NCI-H2029 (cell line): ENCODE data around the gene SLC7A1.
A peak's percentile ranks its signal among the peaks of the same experiment; 100 is the strongest.
"Not testable (repeated sequence)": the region's sequence is repeated elsewhere in the genome, so short reads cannot be mapped to it uniquely, and the experiment has no call there.

ENCODE experiments used
- DNase-seq: peaks from one replicate; lab custom pipeline; 2025; lab: John Stamatoyannopoulos, UW

SLC7A1 gene

GRCh38 chr13:29595380-29596063 is at the start of gene SLC7A1:
Gene SLC7A1 (minus strand): TSS chr13:29595688. CDS start chr13:29536188, 59,500 bp downstream.
- peak; percentile 56 for DNase-seq

- no peak for DNase-seq
Observed at GRCh38 chr13:29640665-29641064, 45.2 kb upstream of the SLC7A1 start.

DNA sequence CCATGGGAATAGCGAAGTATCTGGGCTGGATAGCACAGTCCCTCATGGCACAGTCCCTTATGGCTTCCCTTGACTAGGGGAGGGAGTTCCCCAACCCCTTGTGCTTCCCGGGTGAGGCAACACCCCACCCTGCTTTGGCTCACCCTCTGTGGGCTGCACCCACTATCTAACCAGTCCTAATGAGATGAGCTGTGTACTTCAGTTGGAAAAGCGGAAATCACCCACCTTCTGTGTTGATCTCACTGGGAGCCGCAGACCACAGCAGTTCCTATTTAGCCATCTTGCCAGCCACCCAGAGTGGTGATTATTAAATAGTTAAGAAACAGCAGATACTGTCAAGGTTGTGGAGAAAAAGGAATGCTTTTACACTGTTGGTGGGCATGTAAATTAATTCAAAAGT is 41.3 kb upstream of the SLC7A1 start:
- not testable (repeated sequence) for DNase-seq

DNA sequence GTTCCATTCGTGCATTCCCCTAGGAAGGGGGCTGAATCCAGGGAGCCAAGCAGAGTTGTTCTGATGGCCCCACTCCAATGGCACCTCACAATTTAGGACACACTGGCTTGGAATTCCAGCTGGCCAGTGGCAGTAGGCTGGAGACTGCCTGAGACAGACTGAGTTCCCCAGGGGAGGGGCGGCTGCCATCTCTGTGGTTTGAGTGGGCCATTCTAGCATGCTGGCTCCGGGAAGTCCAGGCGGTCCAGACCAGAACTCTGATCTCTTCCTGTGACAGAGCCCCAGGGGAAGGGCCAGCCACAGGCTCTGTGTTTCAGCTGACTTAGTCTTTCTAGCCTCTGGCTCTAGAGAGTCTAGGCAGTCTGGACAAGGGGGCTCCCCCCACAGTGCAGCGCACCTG is 29.5 kb upstream of the SLC7A1 start:
- no peak for DNase-seq

DNA sequence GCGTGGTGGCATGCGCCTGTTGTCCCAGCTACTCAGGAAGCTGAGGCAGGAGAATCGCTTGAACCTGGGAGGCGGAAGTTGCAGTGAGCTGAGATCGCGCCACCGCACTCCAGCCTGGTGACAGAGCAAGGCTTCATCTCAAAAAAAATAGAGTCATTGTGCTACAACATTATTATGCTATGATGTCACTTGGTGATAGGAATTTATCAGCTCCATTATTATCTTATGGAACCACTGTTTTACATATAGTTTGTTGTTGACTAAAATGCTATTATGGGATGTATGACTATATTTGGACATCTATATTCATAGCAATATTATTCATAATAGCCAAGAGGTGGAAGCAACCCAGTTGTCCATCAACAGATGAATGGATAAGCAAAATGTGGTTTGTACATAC is 26.4 kb upstream of the SLC7A1 start:
- DNase-seq: no peak

GRCh38 chr13:29621051-29621800 is 25.7 kb upstream of the SLC7A1 start:
- no peak for DNase-seq

GRCh38 chr13:29619995-29620394 is 24.5 kb upstream of the SLC7A1 start:
- DNase-seq: no peak

- DNase-seq: no peak
Observed at GRCh38 chr13:29613101-29613500, 17.6 kb upstream of the SLC7A1 start.

GRCh38 chr13:29607465-29607864 is 12.0 kb upstream of the SLC7A1 start:
- no peak for DNase-seq

DNA sequence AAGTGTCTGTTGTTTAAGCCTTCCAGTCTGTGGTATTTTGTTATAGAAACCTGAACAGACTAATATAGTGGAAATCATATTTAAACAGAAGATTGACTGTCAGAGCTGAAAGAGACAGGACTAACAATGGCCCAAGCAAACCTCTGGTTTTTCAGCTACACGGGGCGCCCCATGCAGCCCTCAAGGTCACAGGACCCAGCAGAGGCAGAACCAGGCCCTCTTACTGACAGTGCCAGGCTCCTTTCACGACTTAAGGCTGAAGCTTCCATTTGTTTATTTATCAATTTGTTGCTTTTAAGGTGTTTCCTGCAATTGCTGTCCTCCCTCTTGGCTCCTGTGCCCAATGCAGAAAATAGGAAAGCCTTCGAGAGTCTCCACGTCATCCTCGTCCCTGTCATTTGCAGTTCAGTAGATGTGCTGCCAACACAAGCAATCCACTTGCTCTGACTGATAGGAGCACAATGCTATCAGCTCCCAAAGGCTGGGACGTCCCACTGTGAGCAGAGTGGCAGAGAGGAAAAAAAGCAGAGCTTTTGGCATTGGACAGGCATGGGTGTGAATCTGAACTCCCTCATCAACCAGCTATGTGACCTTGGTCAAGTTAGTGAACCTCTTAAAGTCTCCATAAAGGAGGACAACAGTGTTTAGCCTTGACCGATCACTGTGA is 10.5 kb upstream of the SLC7A1 start:
- no peak for DNase-seq

GRCh38 chr13:29598321-29598720 is 2.8 kb upstream of the SLC7A1 start:
- DNase-seq: no peak

DNA sequence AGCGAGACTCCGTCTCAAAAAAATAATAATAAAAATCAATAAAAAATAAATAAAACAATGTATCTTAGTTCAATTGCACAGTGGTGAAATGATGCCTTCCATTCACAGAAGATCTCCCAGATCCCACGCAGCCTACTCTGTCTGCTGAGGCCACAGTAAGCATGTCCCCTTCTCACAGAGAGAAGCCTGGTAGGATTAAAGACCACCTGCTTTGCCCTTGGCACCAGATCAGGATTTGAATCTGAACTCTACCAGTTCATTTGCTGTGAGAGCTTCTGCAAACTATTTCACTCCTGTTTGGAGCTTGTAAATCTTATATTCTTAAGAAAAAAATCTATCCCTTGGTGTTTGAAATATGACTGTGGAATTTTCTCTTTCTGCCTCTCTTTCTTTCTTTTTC is 2.2 kb upstream of the SLC7A1 start:
- DNase-seq: no peak

DNA sequence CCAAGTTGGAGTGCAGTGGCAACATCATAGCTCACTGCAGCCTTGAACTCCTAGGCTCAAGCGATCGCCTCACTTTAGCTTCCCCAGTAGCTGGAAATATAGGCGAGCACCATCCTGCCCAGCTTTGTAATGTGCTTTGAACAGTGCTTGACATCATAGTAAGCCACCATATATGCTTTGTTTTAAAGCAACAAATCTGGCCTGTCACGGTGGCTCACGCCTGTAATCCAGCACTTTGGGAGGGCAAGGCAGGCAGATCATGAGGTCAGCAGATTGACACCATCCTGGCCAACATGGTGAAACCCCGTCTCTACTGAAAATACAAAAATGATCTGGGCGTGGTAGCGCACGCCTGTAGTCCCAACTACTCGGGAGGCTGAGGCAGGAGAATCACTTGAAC is 1.8 kb upstream of the SLC7A1 start:
- no peak for DNase-seq

DNA sequence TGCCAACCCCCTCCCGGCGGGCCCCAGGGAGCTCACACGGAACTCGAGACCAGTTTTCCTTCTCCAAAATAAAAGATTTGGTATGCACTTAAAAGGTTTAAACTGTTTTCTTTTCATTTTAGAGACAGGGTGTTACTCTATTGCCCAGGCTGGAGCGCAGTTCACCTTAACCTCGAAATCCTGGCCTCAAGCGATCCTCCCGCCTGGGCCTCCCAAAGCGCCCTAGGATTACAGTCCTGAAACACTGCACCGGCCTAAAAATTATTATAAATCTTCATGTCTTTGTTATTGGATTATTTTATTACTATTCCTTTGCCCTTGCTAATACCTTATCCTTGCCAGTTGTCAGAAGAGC is 553 bp upstream of the SLC7A1 start:
- DNase-seq: no peak

GRCh38 chr13:29594710-29595379 is 643 bp downstream of the SLC7A1 start:
- no peak for DNase-seq

DNA sequence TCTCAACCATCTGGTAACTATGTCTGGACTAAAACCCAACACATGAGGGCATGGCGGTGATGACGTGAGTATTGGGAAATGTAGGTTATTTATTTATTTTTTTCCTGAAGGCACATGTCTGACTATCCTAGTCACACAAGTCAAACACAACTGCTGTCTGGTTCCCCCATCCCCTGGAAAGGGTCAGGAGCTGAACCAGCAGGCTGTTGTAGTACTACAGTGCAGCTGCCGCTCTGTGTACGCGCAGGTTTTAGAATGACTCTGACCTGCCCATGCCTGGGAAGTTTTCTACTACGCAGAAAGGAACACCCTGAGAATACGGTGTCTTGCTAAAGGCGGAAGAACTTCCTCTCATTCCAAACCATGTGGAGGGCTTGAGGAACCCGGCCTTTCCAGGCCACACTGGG is 1.2 kb downstream of the SLC7A1 start:
- DNase-seq: peak; percentile 18

DNA sequence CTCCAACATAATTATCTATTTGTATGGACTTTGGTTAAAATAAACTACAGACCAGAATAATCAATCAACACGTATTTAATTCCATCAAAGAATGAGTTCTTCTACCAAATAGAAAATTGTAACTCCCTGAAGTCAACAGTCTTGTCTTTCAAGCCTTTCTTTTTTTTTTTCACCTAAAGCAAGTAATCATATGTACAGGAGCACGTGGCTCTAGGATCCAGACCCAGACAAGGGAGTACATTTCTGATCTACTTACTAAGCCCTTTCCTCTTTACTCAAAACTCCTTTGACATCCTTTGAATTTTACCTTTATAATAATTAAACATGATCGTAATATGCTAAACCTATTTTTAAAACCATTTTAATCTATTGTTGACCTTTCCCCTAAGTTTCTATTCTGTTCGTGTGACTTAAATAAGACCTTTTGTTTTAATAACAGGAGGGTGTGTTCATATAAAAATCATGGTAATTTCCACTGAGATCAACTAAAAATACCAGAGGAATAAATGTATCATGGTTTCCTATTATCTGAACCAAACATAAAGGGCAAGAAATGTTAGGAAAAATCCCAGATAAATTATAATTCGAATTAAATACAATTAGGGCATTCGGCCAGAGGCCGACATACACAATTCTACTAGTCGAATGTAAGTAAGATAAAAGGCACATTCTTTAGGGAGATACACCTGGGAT is 1.7 kb downstream of the SLC7A1 start:
- no peak for DNase-seq

DNA sequence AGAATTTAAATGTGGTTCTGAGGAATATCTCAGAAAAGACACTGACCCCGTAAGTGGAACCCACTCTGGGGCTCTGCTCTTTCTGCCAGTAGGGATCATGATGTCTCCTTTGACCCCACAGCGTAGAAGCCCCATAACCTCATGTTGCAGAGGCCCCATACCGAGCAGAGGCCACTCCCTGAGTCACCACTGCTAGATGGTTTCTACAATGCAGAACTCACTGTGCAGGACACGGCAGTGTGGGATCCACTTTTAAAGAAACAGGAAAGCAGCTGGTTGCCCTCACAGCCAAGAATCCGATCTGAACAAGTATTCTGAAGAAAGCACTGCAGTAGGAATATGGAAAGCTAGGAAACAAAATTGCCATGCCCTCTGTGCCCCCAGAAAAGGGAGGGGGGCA is 4.2 kb downstream of the SLC7A1 start:
- DNase-seq: no peak

DNA sequence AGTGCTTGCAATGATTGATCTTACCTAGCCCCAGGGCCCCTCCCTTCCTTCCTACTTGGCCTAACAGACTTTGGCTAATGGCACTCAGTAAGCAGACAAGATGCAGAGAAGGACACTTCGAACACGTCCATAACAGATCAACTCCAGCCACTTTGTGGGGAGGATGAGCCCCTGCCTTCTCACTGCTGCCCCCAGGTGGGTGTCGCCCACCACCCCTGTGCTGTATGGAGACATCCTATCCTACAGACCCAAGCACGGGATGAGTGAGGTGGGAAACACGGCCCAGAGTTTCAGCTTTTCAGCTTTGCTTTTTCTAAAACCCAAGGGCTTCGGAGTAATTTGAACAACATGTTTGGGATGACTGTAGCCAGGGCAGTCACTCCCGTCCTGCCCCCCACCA is 5.5 kb downstream of the SLC7A1 start:
- DNase-seq: no peak

GRCh38 chr13:29589234-29589633 is 6.3 kb downstream of the SLC7A1 start:
- no peak for DNase-seq

- no peak for DNase-seq
Observed at GRCh38 chr13:29587645-29588044, 7.8 kb downstream of the SLC7A1 start.
